K562 (cell line): Measurements from ENCODE around the gene RREB1. TPM values are rescaled to one million over a fixed set of nuclear protein-coding genes. Genes with fewer than 3 reads are reported as not detected.

Experiments used
- ATF2 ChIP-seq: sonication (generic); formaldehyde crosslinking; IDR thresholded peaks from 2 replicates; pipeline ENCODE4 v1.8.1; 2022; ENCODE audit warnings: missing genetic modification reagents
- ATF3 ChIP-seq, 2 experiments: fragments of 450-650 bp in 1 of 2; sonication (generic) in 1 of 2; formaldehyde crosslinking in 1 of 2; IDR thresholded peaks in 1 of 2; conservative IDR thresholded peaks in 1 of 2; 2 replicates each; pipeline versions ENCODE4 v1.6.1 to v1.8.1; 2016 to 2023; ENCODE audit warnings: mild to moderate bottlenecking in 2 of 2, moderate library complexity in 2 of 2, inconsistent platforms in 1 of 2, missing genetic modification reagents in 1 of 2
- CCAR2 ChIP-seq: fragments of 200-400 bp; formaldehyde crosslinking; IDR thresholded peaks from 2 replicates; pipeline ENCODE4 v1.6.1; 2017; ENCODE audit warnings: mild to moderate bottlenecking, low read depth, low read length
- CEBPB ChIP-seq: fragments of 450-650 bp; IDR thresholded peaks from 2 replicates; pipeline ENCODE4 v1.6.1; 2016; ENCODE audit warnings: missing genetic modification characterization, missing compliant biosample characterization
- EWSR1 ChIP-seq: fragments of 450-650 bp; IDR thresholded peaks from 2 replicates; pipeline ENCODE4 v1.6.1; 2018; ENCODE audit warnings: borderline replicate concordance, mild to moderate bottlenecking, low read depth, moderate library complexity; ENCODE audit not compliant: partially characterized antibody
- HDAC6 ChIP-seq: IDR thresholded peaks from 2 replicates; pipeline ENCODE4 v1.6.1; 2012; ENCODE audit warnings: low read depth, mild to moderate bottlenecking, control low read depth, inconsistent platforms, low read length, moderate library complexity
- HINFP ChIP-seq: fragments of 450-650 bp; conservative IDR thresholded peaks from 2 replicates; pipeline ENCODE4 v1.6.1; 2016; ENCODE audit warnings: missing genetic modification characterization, low read depth, mild to moderate bottlenecking, control low read depth, missing compliant biosample characterization
- ILK ChIP-seq: fragments of 450-650 bp; IDR thresholded peaks from 2 replicates; pipeline ENCODE4 v1.6.1; 2016; ENCODE audit warnings: missing genetic modification characterization, low read depth, mild to moderate bottlenecking, missing compliant biosample characterization, moderate library complexity, borderline replicate concordance
- MCM2 ChIP-seq: fragments of 450-650 bp; IDR thresholded peaks from 2 replicates; pipeline ENCODE4 v1.6.1; 2017; ENCODE audit warnings: low read depth, mild to moderate bottlenecking
- POLR2AphosphoS5 ChIP-seq: IDR thresholded peaks from 2 replicates; pipeline ENCODE4 v1.6.1; 2011; ENCODE audit warnings: mild to moderate bottlenecking, low read depth, low read length, moderate library complexity; ENCODE audit not compliant: control insufficient read depth, insufficient read depth
- POLR2H ChIP-seq: IDR thresholded peaks from 2 replicates; pipeline ENCODE4 v1.6.1; 2016; ENCODE audit warnings: missing genetic modification characterization, low read depth, mild to moderate bottlenecking, control low read depth, missing compliant biosample characterization, moderate library complexity
- RBM14 ChIP-seq: fragments of 200-400 bp; formaldehyde crosslinking; IDR thresholded peaks from 2 replicates; pipeline ENCODE4 v1.6.1; 2018; ENCODE audit warnings: low read depth, mild to moderate bottlenecking, low read length, moderate library complexity, borderline replicate concordance; ENCODE audit not compliant: insufficient read depth
- SNIP1 ChIP-seq: fragments of 450-650 bp; IDR thresholded peaks from 2 replicates; pipeline ENCODE4 v1.7.1; 2017; ENCODE audit warnings: low read depth, mild to moderate bottlenecking
- SUPT5H ChIP-seq: fragments of 450-650 bp; IDR thresholded peaks from 2 replicates; pipeline ENCODE4 v1.6.1; 2016
- ZNF197 ChIP-seq: fragments of 200-800 bp; sonication (Bioruptor generic); IDR thresholded peaks from 2 replicates; pipeline ENCODE4 v1.6.1; 2016; ENCODE audit warnings: low read depth, missing genetic modification characterization, missing compliant biosample characterization
- ZNF766 ChIP-seq: fragments of 200-800 bp; sonication (Bioruptor generic); conservative IDR thresholded peaks from 2 replicates; pipeline ENCODE4 v1.6.1; 2016; ENCODE audit warnings: missing genetic modification characterization, missing compliant biosample characterization
- polyA plus RNA-seq, 8 experiments: library from polyadenylated mRNA; depleted of rRNA in 4 of 8; stranded (reverse) in 5 of 8; unstranded in 3 of 8; fragments of >200 nt; fragmentation: Nextera tagmentation in 2 of 8; fragmentation: Illumina TruSeq in 1 of 8; extraction: Ambion mirVana in 2 of 8; extraction: Trizol in 1 of 8; gene quantifications; 2 replicates each; pipeline versions ENCODE4 v1.2.1 to v1.2.3, GENCODE V29; 2011 to 2014; ENCODE audit warnings: inconsistent platforms in 1 of 8, missing spikeins in 1 of 8
- total RNA-seq, 7 experiments: library from RNA; depleted of rRNA in 6 of 7; stranded (reverse); fragments of >200 nt in 6 of 7; fragmentation: Illumina TruSeq in 2 of 7; extraction: Trizol in 2 of 7; gene quantifications; 2 replicates each; pipeline versions ENCODE4 v1.2.1 to v1.2.3, GENCODE V29; 2011 to 2021; ENCODE audit warnings: low replicate concordance in 1 of 7
- TF ChIP-seq, protein P1 (sequence below): fragments of 250-450 bp; sonication (Bioruptor Pico); IDR thresholded peaks from 2 replicates; pipeline ENCODE4 v1.4.0; 2020

Gene RREB1
- total and polyA plus RNA-seq, 9 of the 15 experiments (the other 6 are each of a cell fraction or from before 2014, with no cell fraction given), result 3.3 to 64.2 (median 19.3) TPM

DNA sequence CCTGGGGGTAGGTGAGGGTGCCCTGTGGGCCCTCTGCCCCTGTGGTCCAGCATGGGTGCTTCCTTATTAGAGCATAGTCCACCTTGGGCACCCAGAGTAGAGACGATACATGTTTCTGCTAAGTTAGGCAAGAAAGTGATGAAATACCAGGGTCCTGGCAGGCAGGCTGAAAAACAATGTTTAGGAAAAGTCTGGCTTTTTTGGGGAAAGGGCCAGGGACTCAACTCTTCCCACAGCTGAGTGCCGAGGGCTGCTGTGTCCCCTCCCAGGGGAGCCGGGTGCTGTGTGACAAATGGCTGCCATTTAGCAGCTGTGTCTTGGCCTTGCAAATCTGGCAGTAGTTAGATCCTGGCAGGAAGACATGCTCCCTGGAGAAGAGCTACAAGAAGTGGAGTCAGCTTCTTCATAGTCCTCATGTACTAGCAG is 61.5 kb downstream of the RREB1 start (continued):
- TF ChIP-seq, protein P1, sequence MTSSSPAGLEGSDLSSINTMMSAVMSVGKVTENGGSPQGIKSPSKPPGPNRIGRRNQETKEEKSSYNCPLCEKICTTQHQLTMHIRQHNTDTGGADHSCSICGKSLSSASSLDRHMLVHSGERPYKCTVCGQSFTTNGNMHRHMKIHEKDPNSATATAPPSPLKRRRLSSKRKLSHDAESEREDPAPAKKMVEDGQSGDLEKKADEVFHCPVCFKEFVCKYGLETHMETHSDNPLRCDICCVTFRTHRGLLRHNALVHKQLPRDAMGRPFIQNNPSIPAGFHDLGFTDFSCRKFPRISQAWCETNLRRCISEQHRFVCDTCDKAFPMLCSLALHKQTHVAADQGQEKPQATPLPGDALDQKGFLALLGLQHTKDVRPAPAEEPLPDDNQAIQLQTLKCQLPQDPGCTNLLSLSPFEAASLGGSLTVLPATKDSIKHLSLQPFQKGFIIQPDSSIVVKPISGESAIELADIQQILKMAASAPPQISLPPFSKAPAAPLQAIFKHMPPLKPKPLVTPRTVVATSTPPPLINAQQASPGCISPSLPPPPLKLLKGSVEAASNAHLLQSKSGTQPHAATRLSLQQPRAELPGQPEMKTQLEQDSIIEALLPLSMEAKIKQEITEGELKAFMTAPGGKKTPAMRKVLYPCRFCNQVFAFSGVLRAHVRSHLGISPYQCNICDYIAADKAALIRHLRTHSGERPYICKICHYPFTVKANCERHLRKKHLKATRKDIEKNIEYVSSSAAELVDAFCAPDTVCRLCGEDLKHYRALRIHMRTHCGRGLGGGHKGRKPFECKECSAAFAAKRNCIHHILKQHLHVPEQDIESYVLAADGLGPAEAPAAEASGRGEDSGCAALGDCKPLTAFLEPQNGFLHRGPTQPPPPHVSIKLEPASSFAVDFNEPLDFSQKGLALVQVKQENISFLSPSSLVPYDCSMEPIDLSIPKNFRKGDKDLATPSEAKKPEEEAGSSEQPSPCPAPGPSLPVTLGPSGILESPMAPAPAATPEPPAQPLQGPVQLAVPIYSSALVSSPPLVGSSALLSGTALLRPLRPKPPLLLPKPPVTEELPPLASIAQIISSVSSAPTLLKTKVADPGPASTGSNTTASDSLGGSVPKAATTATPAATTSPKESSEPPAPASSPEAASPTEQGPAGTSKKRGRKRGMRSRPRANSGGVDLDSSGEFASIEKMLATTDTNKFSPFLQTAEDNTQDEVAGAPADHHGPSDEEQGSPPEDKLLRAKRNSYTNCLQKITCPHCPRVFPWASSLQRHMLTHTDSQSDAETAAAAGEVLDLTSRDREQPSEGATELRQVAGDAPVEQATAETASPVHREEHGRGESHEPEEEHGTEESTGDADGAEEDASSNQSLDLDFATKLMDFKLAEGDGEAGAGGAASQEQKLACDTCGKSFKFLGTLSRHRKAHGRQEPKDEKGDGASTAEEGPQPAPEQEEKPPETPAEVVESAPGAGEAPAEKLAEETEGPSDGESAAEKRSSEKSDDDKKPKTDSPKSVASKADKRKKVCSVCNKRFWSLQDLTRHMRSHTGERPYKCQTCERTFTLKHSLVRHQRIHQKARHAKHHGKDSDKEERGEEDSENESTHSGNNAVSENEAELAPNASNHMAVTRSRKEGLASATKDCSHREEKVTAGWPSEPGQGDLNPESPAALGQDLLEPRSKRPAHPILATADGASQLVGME (CRISPR knock-in tag), result no peak
- TF ChIP-seq ZNF766 (peak; percentile 43; the same call in 1 of the 2 replicates), SNIP1 (no peak), HDAC6 (no peak), HINFP (tag) (no peak), POLR2H (tag) (no peak), ATF2 (no peak), ZNF197 (no peak), ILK (no peak), CEBPB (tag) (peak; percentile 74), EWSR1 (no peak), ATF3 (IDR thresholded peaks at IDR 0.05) (peak; percentile 57), ATF3 (CRISPR knock-in tag; conservative IDR thresholded peaks at IDR 0.05) (no peak), POLR2AphosphoS5 (no peak), CCAR2 (no peak), SUPT5H (no peak), MCM2 (no peak), RBM14 (no peak)
